Activated CD8-positive, alpha-beta memory T cell treated with anti-CD3 and anti-CD28 coated beads, Interleukin-2, amount 50 U/mL, for 1 hour (primary cell): ENCODE measurements around the gene YBX2.
A peak's percentile ranks its signal among the peaks of the same experiment; 100 is the strongest.

ENCODE experiments used
- DNase-seq: peaks from one replicate; pipeline ENCODE4 v3.0.0-alpha.2; 2020; ENCODE audit errors: extremely low read depth

Gene YBX2

DNA sequence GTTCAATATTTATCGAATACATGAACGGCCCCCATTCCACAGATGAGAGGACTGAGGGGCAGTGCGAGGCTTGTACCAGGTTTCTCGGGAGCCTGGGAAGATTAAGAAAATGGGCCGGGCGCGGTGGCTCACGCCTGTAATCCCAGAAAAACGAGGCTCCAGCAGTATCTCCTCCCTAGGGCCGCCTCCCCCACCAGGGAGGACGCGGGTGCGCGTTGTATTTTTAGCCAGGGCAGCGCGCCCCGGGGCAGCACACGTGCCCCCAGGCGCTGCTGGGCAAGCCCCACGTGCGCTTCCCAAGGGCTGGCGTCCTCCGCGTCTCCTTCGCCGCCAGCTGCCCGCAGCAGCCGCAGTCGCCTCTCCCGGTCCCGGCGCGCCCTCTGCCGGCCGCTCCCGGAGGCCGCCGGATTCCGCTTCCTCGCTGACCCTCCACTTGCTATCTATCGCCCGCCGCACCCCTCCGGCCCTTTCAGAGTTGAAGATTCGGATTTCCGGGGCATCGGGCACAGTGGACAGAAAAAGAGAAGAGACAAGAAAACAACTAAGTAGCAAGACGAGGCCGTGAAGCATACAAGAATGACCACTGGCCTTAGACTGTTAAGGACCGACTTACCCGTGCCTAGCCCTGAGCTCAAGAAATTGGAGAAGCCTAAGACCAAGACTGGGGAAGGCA is 1.9 kb upstream of the YBX2 start:
- DNase-seq = no peak

DNA sequence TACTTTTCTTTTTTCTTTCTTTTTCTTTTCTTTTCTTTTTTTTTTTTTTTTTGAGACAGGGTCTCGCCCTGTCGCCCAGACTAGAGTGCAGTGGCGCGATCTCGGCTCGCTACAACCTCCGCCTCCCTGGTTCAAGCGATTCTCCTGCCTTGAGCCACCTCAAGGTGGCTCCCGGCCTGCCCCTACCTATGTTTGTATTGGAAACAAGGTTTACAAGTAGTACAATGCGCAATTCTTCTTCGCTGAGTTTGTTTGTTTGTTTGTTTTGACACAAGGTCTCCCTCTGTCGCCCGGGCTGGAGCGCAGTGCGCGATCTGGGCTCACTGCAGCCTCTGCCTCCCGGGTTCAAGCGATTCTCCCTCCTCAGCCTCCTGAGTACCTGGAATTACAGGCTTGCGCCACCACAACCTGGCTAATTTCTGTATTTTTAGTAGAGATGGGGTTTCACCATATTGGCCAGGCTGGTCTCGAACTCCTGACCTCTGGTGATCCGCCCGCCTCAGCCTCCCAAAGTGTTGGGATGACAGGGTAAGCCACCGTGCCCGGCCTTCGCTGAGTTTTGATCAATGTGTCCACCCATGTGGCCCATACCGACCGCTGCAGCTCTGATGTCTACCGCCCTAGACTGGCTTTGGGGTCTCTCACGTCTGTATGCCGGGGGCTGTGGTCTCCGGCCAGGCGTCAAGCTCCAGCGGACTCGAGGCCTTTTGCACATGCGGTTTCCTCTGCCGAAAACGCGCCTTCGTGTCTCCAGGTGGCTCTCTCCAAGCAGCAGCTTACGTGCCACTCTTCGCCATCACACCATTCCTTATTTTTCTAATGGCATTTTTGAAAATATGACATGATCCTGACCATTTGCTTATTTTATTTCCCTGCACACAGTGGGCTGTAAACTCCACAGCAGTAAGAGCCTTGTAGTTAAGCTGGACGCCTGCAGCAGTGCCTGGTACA is 1.1 kb upstream of the YBX2 start:
- DNase-seq = no peak

- DNase-seq = no peak
These were observed 424 bp downstream of the YBX2 start for GRCh38 chr17:7293816-7294613.

- no peak for DNase-seq
These were observed 1.3 kb downstream of the YBX2 start for GRCh38 chr17:7293159-7293558.

GRCh38 chr17:7292729-7293128 is 1.7 kb downstream of the YBX2 start:
- no peak for DNase-seq

GRCh38 chr17:7292194-7292593 is 2.2 kb downstream of the YBX2 start:
- no peak for DNase-seq

DNA sequence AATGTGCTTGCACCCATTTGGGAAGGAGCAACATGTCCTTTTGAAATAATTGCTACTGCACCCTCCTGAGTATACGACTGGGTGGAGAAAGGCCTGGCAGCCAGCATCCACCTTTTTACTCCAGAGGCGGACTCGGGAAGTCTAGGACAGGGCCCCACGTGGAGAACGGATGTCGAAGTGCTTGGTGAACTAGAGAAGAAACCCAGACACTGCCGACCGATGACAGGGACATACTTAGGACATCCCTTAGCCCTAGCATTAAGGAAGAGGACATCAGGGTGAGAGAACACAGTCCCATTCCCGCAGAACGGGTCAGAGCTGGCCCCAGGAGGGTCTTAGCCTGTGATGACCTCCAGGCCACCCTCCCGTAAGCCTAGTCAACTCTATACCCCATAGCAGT is 3.8 kb downstream of the YBX2 start:
- DNase-seq = no peak

- no peak for DNase-seq
These were observed 4.3 kb downstream of the YBX2 start for GRCh38 chr17:7290166-7290565.

GRCh38 chr17:7289256-7290032 is 5.0 kb downstream of the YBX2 start:
- no peak for DNase-seq

DNA sequence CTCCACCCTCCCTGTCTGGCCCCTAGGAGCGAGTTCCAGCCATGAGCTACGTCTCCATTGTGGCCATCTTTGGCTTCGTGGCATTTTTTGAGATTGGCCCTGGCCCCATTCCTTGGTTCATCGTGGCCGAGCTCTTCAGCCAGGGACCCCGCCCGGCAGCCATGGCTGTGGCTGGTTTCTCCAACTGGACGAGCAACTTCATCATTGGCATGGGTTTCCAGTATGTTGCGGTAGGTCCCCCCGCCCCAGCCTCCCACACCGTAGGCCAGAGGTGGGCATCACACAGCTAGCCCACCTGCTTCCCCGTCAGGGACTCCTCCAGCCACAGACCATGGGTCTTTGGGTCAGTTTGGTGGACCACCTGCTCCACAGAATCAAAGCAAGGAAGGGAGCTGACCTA is 8.8 kb downstream of the YBX2 start:
- DNase-seq = no peak

DNA sequence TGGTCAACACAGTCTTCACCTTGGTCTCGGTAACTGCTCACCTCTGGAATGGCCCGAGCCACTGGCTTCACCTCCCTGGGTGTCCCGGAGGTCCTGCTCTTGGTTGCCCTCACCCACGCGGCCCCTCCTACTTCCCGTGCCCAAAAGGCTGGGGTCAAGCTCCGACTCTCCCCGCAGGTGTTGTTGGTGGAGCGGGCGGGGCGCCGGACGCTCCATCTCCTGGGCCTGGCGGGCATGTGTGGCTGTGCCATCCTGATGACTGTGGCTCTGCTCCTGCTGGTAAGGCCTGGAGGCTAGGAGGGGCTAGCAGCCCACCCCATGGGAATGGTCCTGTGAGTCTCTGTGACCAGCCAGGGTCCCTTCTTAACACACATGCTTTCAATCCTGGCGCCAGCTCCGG is 9.5 kb downstream of the YBX2 start:
- no peak for DNase-seq

- no peak for DNase-seq
These were observed 10.8 kb downstream of the YBX2 start for GRCh38 chr17:7283471-7284216.

GRCh38 chr17:7282752-7283321 is 11.6 kb downstream of the YBX2 start:
- no peak for DNase-seq

GRCh38 chr17:7281953-7282751 is 12.3 kb downstream of the YBX2 start:
- DNase-seq = no peak

DNA sequence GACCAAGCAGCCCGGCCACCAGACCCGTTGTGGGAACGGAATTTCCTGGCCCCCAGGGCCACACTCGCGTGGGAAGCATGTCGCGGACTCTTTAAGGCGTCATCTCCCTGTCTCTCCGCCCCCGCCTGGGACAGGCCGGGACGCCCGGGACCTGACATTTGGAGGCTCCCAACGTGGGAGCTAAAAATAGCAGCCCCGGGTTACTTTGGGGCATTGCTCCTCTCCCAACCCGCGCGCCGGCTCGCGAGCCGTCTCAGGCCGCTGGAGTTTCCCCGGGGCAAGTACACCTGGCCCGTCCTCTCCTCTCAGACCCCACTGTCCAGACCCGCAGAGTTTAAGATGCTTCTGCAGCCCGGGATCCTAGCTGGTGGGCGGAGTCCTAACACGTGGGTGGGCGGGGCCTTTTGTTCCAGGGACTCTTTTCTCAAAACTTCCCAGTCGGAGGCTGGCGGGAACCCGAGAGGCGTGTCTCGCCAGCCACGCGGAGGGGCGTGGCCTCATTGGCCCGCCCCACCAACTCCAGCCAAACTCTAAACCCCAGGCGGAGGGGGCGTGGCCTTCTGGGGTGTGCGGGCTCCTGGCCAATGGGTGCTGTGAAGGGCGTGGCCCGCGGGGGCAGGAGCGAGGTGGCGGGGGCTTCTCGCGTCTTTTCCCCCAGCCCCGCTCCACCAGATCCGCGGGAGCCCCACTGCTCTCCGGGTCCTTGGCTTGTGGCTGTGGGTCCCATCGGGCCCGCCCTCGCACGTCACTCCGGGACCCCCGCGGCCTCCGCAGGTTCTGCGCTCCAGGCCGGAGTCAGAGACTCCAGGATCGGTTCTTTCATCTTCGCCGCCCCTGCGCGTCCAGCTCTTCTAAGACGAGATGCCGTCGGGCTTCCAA is 13.1 kb downstream of the YBX2 start, which contains the start of gene SLC2A4:
Gene SLC2A4, plus strand, starts transcription at position 645 of the 879 bp plus-strand sequence. Its CDS starts 217 bp downstream, at position 862.
- peak; percentile 51 for DNase-seq

GRCh38 chr17:7280519-7281073 is 13.8 kb downstream of the YBX2 start:
- DNase-seq = peak; percentile 58

- DNase-seq = no peak
These were observed 15.0 kb downstream of the YBX2 start for GRCh38 chr17:7279448-7279847.

DNA sequence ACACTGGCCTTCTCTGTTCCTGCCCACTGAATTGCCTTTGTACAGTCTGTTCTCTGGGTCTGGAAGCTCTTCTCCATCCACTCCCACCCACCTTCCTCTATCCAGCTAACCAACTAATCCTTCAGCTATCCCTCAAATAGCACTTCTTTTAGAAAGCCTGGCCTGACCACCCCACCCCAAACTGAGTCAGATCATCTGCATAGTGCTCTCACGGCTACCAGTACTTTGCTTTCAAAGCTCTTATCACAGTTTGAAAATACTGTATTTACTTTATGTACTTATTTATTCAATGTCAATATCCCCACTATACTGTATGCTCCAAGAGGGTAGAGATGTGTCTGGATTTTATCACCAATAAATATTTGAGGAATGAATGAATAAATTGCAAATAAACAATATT is 27.7 kb downstream of the YBX2 start:
- DNase-seq = no peak
